ENCODE results near the gene SLC7A7.
A peak's percentile ranks its signal among the peaks of the same experiment; 100 is the strongest.
"Not testable (repeated sequence)": the region's sequence is repeated elsewhere in the genome, so short reads cannot be mapped to it uniquely, and the experiment has no call there.

The SLC7A7 gene

DNA sequence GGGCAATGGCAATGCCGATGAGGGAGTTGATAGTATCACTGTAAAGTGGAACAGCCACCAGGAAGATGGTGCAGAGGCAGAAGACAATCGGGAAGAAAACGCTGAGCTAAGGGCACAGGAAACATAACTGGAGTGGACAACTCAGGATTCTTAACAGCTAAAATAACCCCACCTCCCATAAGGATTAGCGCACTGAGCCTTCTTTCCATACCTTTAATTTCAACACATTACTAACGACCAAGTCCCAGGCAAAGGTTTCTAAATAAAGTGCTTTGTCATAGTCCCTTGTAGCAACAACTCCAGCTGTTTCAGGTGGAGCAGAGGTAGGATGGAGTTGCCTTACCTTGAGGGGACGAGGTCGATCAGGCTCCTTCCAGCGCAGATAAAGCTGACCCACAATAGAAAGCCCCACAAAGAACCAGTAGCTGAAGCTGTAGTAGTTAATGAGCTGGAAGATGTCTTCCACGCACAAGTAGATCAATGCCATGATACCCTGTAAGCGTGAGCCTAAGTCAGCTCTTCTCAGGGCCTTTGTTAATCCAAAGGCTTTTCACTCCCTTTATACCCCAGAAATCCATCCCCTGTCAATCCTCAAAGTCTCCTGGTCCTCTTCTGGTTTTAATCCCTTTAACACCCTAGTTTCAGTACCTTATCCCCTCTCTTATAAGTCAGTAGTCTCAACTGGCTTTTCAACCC lies 41.1 kb downstream of the SLC7A7 start:
- no peak for TF ChIP-seq POLR2A (IDR thresholded peaks at IDR 0.05; ENCODE audit: low read length)
- no peak for TF ChIP-seq GATA1 (IDR thresholded peaks at IDR 0.05; ENCODE audit: low read depth, low read length)
- no peak for DNase-seq

DNA sequence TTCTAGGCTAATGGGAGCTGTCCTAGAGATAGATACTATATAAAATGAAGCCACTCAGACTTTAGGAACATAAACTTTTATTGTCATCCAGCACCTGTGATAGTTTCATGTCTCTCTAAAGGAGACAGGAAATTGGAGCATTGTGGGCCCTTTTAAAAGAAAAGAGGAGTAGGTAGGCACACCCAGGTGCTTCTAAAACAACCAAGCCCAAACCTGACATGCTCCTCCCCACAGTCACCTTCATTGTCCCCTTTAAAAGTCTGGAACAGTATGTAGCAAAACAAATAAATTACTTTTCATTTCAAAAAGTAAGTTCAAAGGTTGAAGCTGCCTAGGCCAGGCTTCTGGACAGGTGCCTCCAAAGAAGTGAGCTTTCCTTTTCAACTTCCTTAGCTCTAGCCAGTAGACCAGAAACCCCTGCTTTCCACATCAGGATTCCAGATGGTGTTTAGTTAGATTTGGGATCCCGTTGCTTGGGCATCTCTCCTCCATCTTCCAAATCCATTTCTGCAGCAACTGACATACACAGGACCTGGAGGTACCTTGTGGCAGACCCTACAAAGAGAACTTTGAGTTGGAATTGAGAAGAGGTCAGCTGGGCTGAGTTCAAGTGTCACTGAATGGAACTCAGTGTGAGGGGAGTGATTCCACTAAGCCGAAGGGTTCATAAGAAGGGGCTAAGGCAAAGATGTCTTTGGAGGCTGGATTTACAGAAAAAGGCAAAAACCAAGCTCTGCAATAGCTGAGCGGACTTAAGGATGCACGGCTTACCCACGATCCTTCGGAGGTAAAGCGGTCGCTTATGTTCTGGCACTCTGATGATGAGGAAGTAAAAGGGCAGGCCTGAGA lies 41.8 kb downstream of the SLC7A7 start:
- TF ChIP-seq GATA1 (IDR thresholded peaks at IDR 0.05; ENCODE audit: low read depth, low read length), result no peak
- TF ChIP-seq POLR2A (IDR thresholded peaks at IDR 0.05; ENCODE audit: low read length), result no peak
- DNase-seq, result no peak

DNA sequence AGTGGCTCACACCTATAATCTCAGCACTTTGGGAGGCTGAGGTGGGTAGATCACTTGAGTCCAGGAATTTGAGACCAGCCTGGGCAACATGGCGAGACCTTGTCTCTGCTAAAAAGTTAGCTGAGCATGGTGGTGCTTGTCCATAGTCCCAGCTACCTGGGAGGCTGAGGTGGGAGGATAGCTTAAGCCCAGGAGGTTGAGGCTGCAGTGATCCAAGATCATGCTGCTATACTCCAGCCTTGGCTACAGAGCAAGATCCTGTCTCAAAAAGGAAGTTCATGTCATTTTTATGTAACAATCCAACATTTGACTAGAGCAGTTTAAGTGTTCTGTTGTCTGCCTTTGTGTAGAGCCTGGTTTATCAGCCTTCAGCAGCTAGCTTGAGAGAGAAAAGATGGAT lies 42.5 kb downstream of the SLC7A7 start:
- TF ChIP-seq GATA1 (IDR thresholded peaks at IDR 0.05; ENCODE audit: low read depth, low read length) (no peak), POLR2A (IDR thresholded peaks at IDR 0.05; ENCODE audit: low read length) (no peak)
- no peak for DNase-seq

DNA sequence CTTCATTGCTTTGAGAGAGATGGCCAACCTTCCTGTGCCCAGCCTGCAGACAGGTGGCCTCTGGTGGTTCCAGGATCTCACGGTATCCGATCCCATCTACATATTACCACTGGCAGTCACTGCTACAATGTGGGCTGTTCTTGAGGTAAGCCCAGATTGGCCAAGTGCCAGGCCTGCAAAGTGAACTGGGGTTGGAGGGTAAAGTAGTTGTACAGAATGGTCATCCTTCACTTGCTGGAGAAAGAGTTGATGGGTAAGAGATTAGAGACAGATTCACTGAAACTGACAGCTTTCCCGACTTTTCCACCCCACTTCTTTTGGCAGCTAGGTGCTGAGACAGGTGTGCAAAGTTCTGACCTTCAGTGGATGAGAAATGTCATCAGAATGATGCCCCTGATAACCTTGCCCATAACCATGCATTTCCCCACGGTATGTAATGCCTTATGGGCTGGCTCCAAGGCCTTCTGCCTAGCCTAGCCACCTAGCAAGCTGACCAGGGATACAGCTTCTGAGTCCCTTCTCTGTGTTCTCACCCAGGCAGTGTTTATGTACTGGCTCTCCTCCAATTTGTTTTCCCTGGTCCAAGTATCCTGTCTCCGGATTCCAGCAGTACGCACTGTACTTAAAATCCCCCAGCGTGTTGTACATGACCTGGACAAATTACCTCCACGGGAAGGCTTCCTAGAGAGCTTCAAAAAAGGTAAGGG lies 44.6 kb downstream of the SLC7A7 start:
- DNase-seq, result no peak
- TF ChIP-seq GATA1 (IDR thresholded peaks at IDR 0.05; ENCODE audit: low read depth, low read length), result no peak
- TF ChIP-seq POLR2A (IDR thresholded peaks at IDR 0.05; ENCODE audit: low read length), result no peak

DNA sequence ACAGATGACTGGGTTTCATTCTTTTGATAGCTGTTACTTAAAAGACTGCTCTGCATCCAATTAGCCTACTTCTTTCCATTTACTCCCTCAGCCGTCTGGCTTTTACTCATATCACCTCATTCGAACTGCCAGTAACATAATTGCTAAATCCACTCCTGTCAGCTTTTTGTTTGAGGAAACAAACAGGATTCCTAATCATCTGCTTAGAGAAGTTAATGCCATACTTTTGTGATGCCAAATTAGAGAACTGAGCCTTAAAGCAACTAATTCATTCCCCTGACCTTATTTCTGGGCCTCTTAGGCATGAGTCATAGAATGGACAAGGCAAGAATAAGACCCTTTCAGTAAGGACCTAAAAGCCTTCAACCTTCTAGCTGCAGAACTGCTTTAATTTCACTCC lies 45.9 kb downstream of the SLC7A7 start:
- no peak for DNase-seq
- no peak for TF ChIP-seq POLR2A (IDR thresholded peaks at IDR 0.05; ENCODE audit: low read length)
- TF ChIP-seq GATA1 (IDR thresholded peaks at IDR 0.05; ENCODE audit: low read depth, low read length), result no peak

DNA sequence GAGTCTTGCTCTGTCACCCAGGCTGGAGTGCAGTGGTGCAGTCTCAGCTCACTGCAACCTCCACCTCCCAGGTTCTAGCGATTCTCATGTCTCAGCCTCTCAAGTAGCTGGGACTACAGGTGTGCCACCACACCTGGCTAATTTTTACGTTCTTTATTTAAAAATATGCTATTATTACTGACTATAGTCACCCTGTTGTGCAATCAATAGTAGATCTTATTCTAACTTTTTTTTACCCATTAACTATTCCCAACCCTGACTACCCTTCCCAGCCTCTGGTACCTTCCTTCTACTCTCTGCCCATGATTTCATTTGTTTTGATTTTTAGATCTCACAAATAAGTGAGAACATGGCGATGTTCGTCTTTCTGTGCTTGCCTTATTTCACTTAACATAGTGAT lies 46.3 kb downstream of the SLC7A7 start:
- TF ChIP-seq GATA1 (IDR thresholded peaks at IDR 0.05; ENCODE audit: low read depth, low read length) (no peak), POLR2A (IDR thresholded peaks at IDR 0.05; ENCODE audit: low read length) (no peak)
- DNase-seq, result no peak

DNA sequence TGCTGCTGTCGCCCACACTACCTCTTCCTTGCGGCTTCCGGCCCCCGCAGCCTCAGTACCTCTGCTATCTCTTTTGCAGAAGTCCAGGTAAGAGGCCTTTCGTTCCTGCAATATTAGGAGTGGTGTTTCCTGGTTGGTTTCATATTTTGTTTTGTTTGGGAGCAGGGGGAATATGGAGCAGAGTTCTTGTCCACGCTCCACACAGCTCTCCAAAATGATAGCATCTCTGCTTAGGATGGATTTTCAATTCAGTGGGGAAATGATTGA lies 48.0 kb downstream of the SLC7A7 start:
- TF ChIP-seq GATA1 (IDR thresholded peaks at IDR 0.05; ENCODE audit: low read depth, low read length), result no peak
- no peak for TF ChIP-seq POLR2A (IDR thresholded peaks at IDR 0.05; ENCODE audit: low read length)
- no peak for DNase-seq

DNA sequence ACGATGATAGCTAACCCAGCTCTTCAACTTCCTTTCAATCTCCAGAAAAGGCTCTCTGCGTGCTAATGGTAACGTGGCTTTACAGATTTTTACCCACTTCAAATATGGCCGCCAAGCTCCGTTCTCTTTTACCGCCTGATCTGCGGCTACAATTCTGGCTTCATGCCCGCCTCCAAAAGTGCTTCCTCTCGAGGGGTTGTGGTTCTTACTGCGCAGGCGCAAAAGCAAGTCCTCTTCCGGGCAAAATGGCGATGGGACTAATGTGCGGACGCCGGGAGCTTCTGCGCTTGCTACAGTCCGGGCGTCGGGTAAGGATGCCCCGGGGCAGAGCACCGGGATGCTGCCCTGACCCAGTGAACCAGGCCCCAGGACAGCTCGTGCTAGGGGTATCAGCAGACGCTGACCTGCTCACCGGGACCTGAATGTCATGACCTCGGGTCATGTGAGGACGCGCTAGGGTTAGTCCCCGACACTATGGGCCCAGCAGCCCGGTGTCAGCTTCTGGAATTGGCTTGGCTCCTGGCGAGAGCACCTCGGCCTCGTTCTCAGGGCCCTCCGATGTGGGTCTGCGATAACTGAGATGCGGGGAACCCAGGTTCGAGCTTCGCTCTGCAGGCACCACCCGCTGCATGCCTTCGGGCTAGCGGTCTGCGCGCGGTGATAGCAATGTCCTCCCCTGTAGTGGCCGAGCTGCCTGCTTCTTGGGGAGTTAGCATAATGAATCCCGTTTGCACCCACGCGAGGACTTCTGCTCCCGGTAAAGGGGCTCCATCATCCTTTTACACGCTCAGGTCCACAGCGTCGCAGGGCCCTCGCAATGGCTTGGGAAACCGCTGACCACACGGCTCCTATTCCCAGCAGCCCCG lies 48.5 kb downstream of the SLC7A7 start, which contains the start of gene OXA1L:
Gene OXA1L, plus strand, starts transcription at position 232 of the 866 bp plus-strand sequence. Its CDS starts 14 bp downstream, at position 246.
- TF ChIP-seq GATA1 (IDR thresholded peaks at IDR 0.05; ENCODE audit: low read depth, low read length), result no peak
- peak; percentile 87 for TF ChIP-seq POLR2A (IDR thresholded peaks at IDR 0.05; ENCODE audit: low read length)
- DNase-seq, result peak; percentile 98

DNA sequence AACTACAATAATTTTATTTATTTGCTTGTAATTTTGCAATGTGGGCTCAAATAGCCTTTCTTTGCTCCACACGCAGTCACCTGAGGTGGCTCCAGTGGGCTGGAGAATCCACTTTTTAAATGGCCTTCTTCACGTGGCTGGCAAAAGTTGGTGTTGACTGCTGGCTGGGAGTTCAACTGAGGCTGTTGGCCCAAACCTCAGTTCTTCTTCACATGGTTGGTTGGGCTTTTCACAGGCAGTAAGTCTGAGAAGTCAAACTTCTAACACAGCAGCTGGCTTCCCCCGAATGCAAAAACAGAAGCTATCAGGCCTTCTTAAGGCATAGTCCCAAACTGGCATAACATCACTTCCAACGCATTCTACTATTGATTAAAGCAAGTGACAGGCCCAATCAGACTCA lies 50.9 kb downstream of the SLC7A7 start:
- DNase-seq, result no peak
- TF ChIP-seq POLR2A (IDR thresholded peaks at IDR 0.05; ENCODE audit: low read length), result no peak
- no peak for TF ChIP-seq GATA1 (IDR thresholded peaks at IDR 0.05; ENCODE audit: low read depth, low read length)

DNA sequence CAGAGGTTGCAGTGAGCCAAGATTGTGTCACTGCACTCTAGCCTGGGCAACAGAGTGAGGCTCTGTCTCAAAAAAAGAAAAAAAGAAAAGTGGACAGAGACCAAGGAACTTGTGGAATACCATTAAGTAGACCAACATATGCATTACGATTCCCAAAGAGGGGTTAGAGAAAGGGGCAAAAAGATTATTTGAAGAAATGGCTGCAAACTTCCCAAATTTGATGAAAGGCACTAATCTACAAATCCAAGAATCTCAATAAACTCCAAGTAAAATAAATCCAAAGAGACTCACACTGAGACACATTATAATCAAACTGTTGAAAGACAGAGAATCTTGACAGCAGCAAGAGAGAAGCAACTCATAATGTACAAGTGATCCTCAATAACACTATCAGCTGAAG lies 53.5 kb downstream of the SLC7A7 start:
- no peak for DNase-seq
- TF ChIP-seq GATA1 (IDR thresholded peaks at IDR 0.05; ENCODE audit: low read depth, low read length), result no peak
- no peak for TF ChIP-seq POLR2A (IDR thresholded peaks at IDR 0.05; ENCODE audit: low read length)

DNA sequence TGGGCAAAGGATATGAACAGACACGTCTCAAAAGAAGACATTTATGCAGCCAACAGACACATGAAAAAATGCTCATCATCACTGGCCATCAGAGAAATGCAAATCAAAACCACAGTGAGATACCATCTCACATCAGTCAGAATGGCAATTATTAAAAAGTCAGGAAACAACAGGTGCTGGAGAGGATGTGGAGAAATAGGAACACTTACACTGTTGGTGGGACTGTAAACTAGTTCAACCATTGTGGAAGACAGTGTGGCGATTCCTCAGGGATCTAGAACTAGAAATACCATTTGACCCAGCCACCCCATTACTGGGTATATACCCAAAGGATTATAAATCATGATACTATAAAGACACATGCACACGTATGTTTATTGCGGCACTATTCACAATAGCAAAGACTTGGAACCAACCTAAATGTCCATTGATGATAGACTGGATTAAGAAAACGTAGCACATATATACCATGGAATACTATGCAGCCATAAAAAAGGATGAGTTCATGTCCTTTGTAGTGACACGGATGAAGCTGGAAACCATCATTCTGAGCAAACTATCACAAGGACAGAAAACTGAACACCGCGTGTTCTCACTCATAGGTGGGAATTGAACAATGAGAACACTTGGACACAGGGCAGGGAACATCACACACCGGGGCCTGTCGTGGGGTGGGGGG lies 57.1 kb downstream of the SLC7A7 start:
- not testable (repeated sequence) for DNase-seq

DNA sequence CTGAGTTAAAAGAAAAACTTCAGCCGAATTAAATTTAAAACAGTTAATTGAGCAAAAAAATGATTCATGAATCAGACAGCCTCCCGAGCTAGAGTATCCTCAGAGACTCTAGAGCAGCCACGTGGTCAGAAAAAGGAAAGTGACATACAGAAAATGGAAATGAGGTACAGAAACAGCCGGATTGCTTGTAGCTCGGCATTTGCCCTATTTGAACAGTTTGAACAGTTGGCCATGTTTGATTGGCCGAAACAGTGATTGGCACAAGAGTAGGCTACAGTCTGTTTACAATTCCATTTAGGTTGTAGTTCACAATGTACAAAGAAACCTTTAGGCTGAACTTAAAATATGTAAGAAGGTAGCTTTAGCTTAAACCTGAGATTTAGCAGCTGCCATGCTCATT lies 61.6 kb downstream of the SLC7A7 start:
- TF ChIP-seq POLR2A (IDR thresholded peaks at IDR 0.05; ENCODE audit: low read length), result no peak
- no peak for TF ChIP-seq GATA1 (IDR thresholded peaks at IDR 0.05; ENCODE audit: low read depth, low read length)
- no peak for DNase-seq

DNA sequence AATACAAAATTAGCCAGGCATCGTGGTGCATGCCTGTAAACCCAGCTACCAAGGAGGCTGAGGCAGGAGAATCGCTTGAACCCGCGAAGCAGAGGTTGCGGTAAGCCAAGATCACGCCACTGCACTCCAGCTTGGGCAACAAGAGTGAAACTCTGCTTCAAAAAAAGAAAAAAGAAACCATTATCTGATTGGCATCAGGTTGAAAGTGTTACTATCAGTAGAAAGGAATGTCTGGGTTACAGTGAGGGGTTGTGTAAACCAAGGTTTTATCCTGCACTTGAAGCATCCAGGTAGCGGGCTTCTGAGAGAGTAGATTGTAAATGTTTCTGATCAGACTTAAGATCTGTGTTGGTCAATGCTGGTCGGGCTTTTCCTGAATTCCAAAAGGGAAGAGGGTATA lies 62.8 kb downstream of the SLC7A7 start:
- DNase-seq, result no peak
- no peak for TF ChIP-seq POLR2A (IDR thresholded peaks at IDR 0.05; ENCODE audit: low read length)
- no peak for TF ChIP-seq GATA1 (IDR thresholded peaks at IDR 0.05; ENCODE audit: low read depth, low read length)
